Panc1 (cell line): Measurements from ENCODE around the gene NECAB2. TPM values are rescaled to one million over a fixed set of nuclear protein-coding genes. Genes with fewer than 3 reads are reported as not detected.

Experiments
- ATAC-seq: fragments of 200-7000 bp; cut with Tn5 transposase; 2 replicates; pipeline ENCODE4 v1.9.1; 2020; ENCODE audit warnings: mild to moderate bottlenecking, moderate library complexity
- BruUV-seq: library from RNA; stranded (reverse); fragments of 400-500 nt; replicated peaks from 2 replicates; lab custom pipeline; 2021; lab: Mats Ljungman, UMichigan
- CTCF ChIA-PET: fragments of 300-600 bp; sonication (Branson Sonifier 250); formaldehyde crosslinking; loops from one replicate; lab custom pipeline; 2022; ENCODE audit warnings: antibody characterized with exemption; lab: Charles Lee
- POLR2A ChIA-PET: fragments of 300-600 bp; sonication (Branson Sonifier 250); formaldehyde crosslinking; loops from one replicate; lab custom pipeline; 2022; ENCODE audit warnings: antibody characterized with exemption; lab: Charles Lee
- DNase-seq: peaks from one replicate; pipeline ENCODE4 v3.0.0-alpha.2; 2010; ENCODE audit warnings: low read depth, low spot score
- H3K27ac ChIP-seq: 2 replicates; pipeline ENCODE4 v1.5.1; 2011; ENCODE audit warnings: mild to moderate bottlenecking, low read length, inconsistent platforms
- H3K27me3 ChIP-seq: fragments of 200-500 bp; sonication (Bioruptor generic); 2 replicates; pipeline ENCODE4 v1.6.0; 2014; ENCODE audit warnings: low read length, inconsistent platforms; ENCODE audit not compliant: control insufficient read depth, insufficient read depth
- H3K36me3 ChIP-seq: fragments of 200-500 bp; sonication (Bioruptor generic); 2 replicates; pipeline ENCODE4 v1.5.1; 2014; ENCODE audit warnings: inconsistent platforms, mild to moderate bottlenecking, low read length, moderate library complexity; ENCODE audit not compliant: control insufficient read depth, insufficient read depth
- H3K4me1 ChIP-seq: 2 replicates; pipeline ENCODE4 v1.5.1; 2011; ENCODE audit warnings: inconsistent platforms, mild to moderate bottlenecking, low read length, moderate library complexity; ENCODE audit not compliant: control insufficient read depth, insufficient read depth
- H3K4me3 ChIP-seq, 2 experiments: 2 replicates each; pipeline ENCODE4 v1.5.1; 2011 to 2012; ENCODE audit warnings: low read depth in 2 of 2, low read length in 2 of 2, mild to moderate bottlenecking in 2 of 2, inconsistent platforms in 1 of 2, moderate library complexity in 1 of 2
- H3K9me3 ChIP-seq: fragments of 200-500 bp; sonication (Bioruptor generic); 2 replicates; pipeline ENCODE4 v1.5.1; 2014; ENCODE audit warnings: low read depth, mild to moderate bottlenecking, inconsistent platforms, low read length, moderate library complexity; ENCODE audit not compliant: control insufficient read depth, insufficient read depth
- CTCF ChIP-seq: fragments of 450-650 bp; IDR thresholded peaks from 2 replicates; pipeline ENCODE4 v1.5.1; 2017; ENCODE audit warnings: mild to moderate bottlenecking
- POLR2AphosphoS5 ChIP-seq: IDR thresholded peaks from 2 replicates; pipeline ENCODE4 v1.6.1; 2012; ENCODE audit warnings: mild to moderate bottlenecking, low read depth, low read length, moderate library complexity
- REST ChIP-seq, 2 experiments: IDR thresholded peaks; 2 replicates each; pipeline ENCODE4 v1.6.1; 2011 to 2012; ENCODE audit warnings: low read depth in 2 of 2, control low read depth in 1 of 2, low read length in 1 of 2, mild to moderate bottlenecking in 1 of 2, moderate library complexity in 1 of 2; ENCODE audit not compliant: insufficient read depth in 1 of 2
- SIN3A ChIP-seq: IDR thresholded peaks from 2 replicates; pipeline ENCODE4 v1.6.1; 2012; ENCODE audit warnings: low read depth, mild to moderate bottlenecking, low read length, moderate library complexity, borderline replicate concordance; ENCODE audit not compliant: insufficient read depth
- TCF7L2 ChIP-seq: IDR thresholded peaks from 2 replicates; pipeline ENCODE4 v1.6.1; 2011; ENCODE audit warnings: mild to moderate bottlenecking, low read depth, low read length, inconsistent platforms
- in situ Hi-C: cut with HindIII; loops from 2 replicates; pipeline ENCODE4 v1.10.0; 2016; ENCODE audit warnings: low sequenced_read_pairs, low pct_unique_long_range_greater_than_20kb
- intact Hi-C: fragments of 100-400 bp; cut with micrococcal nuclease; formaldehyde crosslinking; loops from one replicate; pipeline ENCODE4 v1.10.0; 2022; ENCODE audit not compliant: unreplicated experiment
- total RNA-seq: library from RNA; stranded (reverse); gene quantifications from one replicate; pipeline ENCODE4 v1.2.1, GENCODE V29; 2021; ENCODE audit not compliant: unreplicated experiment

The NECAB2 gene
- total RNA-seq, 1 experiment from 2014 or later: 0.33 TPM

GRCh38 chr16:84048871-84049270, 80.8 kb downstream of the NECAB2 start:
- no peak for TF ChIP-seq SIN3A
- TF ChIP-seq TCF7L2: no peak
- TF ChIP-seq CTCF: no peak
- TF ChIP-seq REST (IDR thresholded peaks at IDR 0.05; ENCODE audit: insufficient read depth in 1 of 2, low read depth in 2 of 2, low read length in 1 of 2): no peak
- no peak for TF ChIP-seq POLR2AphosphoS5
- in situ Hi-C loops (no loop called here), intact Hi-C loops (no loop called here)
- CTCF ChIA-PET: no interaction called here
- H3K4me1 ChIP-seq: no peaks in the 10 kb centered on the region
- H3K9me3 ChIP-seq: no peaks in the 10 kb centered on the region
- ATAC-seq: no peak
- H3K27me3 ChIP-seq: no peaks in the 10 kb centered on the region
- H3K4me3 ChIP-seq: no peak overlapping the region
- H3K36me3 ChIP-seq: no peaks in the 10 kb centered on the region
- no TSS peak for BruUV-seq
- H3K27ac ChIP-seq: no peak overlapping the region
- DNase-seq: no peak
- POLR2A ChIA-PET: no interaction called here

GRCh38 chr16:84049403-84050060, 81.5 kb downstream of the NECAB2 start:
- POLR2A ChIA-PET: no interaction called here
- no TSS peak for BruUV-seq
- Histone ChIP-seq H3K27ac (no peak overlapping the region), H3K9me3 (no peaks in the 10 kb centered on the region), H3K36me3 (no peaks in the 10 kb centered on the region), H3K27me3 (no peaks in the 10 kb centered on the region), H3K4me1 (no peaks in the 10 kb centered on the region), H3K4me3 (no peak overlapping the region)
- CTCF ChIA-PET: no interaction called here
- ATAC-seq (no peak), DNase-seq (no peak)
- in situ Hi-C loops: no loop called here
- TF ChIP-seq REST (IDR thresholded peaks at IDR 0.05; ENCODE audit: insufficient read depth in 1 of 2, low read depth in 2 of 2, low read length in 1 of 2) (no peak), POLR2AphosphoS5 (no peak)
- intact Hi-C loops: no loop called here
